Omental fat pad (tissue), 4 donors: ENCODE data around the gene COX10. TPM values are rescaled to one million over a fixed set of nuclear protein-coding genes. Genes with fewer than 3 reads are reported as not detected.

Source experiments
- ATAC-seq: fragments of 150-250 bp; one replicate; pipeline ENCODE4 v1.9.1; 2016; ENCODE audit warnings: mild to moderate bottlenecking, moderate library complexity; ENCODE audit not compliant: low FRiP score
- DNase-seq: peaks from one replicate; pipeline ENCODE4 v3.0.0-alpha.2; 2019; ENCODE audit warnings: low spot score
- total RNA-seq, 4 donors: library from RNA; depleted of rRNA; stranded (reverse); fragments of >200 nt; gene quantifications; one replicate each; pipeline ENCODE4 v1.1.0, GENCODE V29; 2016
- TF ChIP-seq, protein P1 (sequence below), 3 donors: fragments of 450-650 bp; IDR thresholded peaks; one replicate each; pipeline ENCODE4 v1.5.1; 2016 to 2017; ENCODE audit warnings: antibody characterized with exemption in 3 of 3, mild to moderate bottlenecking in 3 of 3, moderate library complexity in 2 of 3

COX10 gene
- total RNA-seq, 4 donors from 2014 or later, result 15.4 to 28.8 (median 24.8) TPM

DNA sequence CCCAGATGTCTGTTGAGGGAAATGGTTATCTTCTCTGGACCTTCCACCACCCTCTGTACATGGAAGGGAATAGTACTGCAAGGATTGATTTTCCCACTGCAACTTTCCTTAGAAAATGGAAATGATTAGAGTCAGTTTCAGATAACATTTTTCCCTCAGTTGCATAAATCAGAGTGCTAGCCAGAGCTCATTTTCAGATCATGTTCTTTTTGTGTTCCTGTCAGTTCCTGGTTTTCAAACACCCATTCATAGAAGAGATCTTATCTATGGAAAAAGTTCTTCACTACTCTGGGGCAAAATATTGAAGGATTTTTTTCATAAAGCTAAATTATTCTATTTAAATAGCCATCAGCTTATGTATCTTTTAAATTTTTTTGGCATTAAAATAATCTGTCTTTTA, 11.7 kb upstream of the COX10 start:
- TF ChIP-seq, protein P1, sequence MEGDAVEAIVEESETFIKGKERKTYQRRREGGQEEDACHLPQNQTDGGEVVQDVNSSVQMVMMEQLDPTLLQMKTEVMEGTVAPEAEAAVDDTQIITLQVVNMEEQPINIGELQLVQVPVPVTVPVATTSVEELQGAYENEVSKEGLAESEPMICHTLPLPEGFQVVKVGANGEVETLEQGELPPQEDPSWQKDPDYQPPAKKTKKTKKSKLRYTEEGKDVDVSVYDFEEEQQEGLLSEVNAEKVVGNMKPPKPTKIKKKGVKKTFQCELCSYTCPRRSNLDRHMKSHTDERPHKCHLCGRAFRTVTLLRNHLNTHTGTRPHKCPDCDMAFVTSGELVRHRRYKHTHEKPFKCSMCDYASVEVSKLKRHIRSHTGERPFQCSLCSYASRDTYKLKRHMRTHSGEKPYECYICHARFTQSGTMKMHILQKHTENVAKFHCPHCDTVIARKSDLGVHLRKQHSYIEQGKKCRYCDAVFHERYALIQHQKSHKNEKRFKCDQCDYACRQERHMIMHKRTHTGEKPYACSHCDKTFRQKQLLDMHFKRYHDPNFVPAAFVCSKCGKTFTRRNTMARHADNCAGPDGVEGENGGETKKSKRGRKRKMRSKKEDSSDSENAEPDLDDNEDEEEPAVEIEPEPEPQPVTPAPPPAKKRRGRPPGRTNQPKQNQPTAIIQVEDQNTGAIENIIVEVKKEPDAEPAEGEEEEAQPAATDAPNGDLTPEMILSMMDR (IDR thresholded peaks at IDR 0.05), result no peak
- no peak for DNase-seq
- no peak for ATAC-seq

DNA sequence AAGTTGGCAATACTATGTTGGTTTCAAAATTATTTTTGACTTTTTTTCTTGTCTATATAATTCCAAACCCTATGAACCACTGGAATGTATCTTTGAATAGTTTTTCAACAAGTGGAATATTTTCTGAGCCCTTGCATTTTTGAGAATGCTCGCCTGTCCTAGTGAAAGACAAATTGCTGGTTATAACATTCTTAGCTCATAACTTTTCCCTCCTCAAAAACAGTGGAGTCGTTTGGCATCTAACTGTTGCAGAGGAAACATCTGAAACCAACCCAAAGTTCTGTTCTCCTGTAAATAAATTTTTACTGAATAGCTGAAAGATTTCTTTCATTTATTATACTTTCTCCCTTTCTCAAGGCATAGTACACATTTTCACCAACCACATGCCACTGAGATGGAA, 11.3 kb upstream of the COX10 start:
- TF ChIP-seq, protein P1 (IDR thresholded peaks at IDR 0.05), result no peak

DNA sequence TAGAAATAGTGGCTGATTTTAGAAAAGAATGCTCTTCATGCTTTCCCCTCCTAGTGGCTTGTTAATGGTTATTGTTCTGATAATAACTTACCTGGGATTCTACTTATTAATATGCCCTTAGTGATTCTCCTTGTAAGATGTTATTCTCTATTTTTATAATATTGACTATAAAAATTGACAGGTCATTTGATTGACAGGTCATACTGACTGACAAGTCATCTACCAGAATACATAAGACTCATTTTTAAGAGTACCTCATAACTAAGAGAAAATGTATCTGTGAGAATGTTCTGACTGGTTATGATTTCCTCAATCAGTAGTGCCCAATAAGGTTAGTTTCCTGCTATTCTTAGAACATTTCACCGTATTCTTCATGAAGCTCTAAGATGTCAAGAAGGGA, 8.6 kb upstream of the COX10 start:
- DNase-seq (no peak), ATAC-seq (no peak)
- TF ChIP-seq, protein P1 (IDR thresholded peaks at IDR 0.05), result no peak

More for the DNA sequence above, 11.3 kb upstream of the COX10 start:
- no peak for ATAC-seq
- DNase-seq, result no peak

DNA sequence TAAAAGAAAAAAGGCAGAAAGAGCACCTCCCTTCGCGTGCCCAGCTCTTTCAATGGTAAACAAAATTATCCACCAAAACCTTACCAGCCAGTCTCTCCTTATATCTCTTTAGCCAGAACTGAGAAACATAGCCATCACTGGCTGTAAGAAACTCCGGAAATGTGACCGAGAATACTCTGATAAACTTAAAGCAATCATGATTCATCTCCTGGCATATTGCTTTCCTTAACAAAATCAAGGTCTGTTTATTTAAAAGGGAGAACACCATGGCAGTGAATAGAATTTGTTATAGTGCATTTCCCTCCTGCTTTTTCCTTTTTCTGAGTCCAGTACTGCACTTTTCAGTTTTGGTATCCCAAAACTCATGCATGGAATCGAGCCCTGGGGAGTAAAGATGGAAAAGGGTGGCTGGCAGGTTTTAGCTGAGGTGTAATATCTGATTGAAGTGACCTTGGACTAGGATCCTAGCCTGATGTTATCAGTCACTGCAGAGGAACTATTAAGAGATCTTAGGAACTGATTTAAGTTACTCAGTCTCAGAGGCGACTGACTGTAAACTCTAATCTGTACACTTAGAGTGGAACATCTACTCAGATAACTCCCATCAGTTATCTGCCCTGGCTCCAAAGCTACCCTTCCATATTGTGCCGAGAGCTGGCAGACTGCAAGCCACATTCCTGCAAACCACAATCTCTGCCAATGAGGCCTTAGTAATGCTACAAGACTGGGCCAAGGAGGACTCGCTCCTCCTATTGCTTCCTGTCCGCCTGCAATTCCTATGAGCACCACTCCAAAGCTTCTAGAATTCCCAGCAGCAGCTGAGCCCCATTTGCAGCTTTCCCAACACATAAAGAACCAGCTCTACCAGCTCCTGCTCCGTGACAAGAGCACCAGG, 7.4 kb upstream of the COX10 start:
- TF ChIP-seq, protein P1 (IDR thresholded peaks at IDR 0.05), result no peak
- no peak for DNase-seq
- peak; percentile 80 for ATAC-seq

DNA sequence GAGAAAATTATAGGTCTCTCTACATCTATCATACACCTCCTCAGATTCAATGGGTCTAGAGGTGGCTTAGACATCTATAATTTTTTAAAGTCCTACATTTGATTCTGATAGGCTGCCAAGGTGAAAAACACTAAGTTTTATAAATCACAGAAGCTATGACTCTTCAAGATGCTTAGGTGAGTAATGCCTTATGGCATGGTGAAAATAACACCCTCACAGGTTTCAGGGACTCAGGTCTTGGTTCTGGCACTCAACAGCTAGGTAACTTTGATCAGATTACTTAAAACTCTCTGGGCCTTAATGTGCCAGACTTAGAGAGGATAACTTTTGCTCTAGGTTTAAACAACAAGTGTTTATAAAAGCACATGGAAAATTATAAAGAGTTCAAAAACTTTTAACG, 2.0 kb upstream of the COX10 start:
- DNase-seq, result no peak
- ATAC-seq, result no peak
- TF ChIP-seq, protein P1 (IDR thresholded peaks at IDR 0.05), result no peak

DNA sequence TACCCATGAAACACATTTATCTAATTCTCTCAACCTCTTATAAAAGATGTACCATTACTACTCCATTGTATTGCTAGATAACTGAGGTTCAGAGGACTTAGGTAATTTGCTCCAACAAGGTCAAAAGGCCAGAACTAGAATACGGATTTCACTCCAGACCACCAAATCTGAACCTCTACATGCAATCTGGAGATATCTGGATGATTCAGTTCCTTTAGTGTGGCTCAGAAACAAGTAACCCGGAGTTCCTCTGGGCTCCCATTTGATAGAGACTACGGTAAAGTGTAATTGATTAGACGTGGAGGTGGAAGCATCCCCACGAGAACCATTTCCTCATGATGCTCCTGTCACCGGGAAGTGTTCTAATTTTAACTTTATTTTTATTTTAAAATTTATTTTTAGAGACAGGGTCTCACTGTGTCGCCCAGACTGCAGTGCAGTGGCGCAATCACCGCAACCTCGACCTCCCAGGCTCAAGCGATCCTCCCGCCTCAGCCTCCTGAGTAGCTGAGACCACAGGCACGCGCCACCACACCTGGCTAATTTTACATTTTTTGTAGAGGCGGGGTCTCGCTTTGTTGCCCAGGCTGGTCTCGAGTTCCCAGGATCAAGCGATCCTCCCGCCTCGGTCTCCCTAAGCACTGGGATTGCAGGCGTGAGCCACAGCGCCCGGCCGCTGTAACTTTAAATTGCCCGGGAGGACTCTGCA, 608 bp upstream of the COX10 start:
- ATAC-seq (no peak), DNase-seq (no peak)
- TF ChIP-seq, protein P1 (IDR thresholded peaks at IDR 0.05), result no peak
